Uterus (tissue), 2 donors: ENCODE results near the gene NSUN3.

Experiments
- CTCF ChIP-seq, 4 experiments: fragments of 200-600 bp in 2 of 4; fragments of 450-650 bp in 2 of 4; sonication (generic) in 2 of 4; IDR thresholded peaks; one replicate each; pipeline ENCODE4 v1.5.1; 2016 to 2019; ENCODE audit warnings: antibody characterized with exemption in 4 of 4, mild to moderate bottlenecking in 2 of 4, moderate library complexity in 1 of 4
- POLR2A ChIP-seq, 2 donors: fragments of 450-650 bp; IDR thresholded peaks; one replicate each; pipeline ENCODE4 v1.6.1; 2016; ENCODE audit warnings: antibody characterized with exemption in 2 of 2, mild to moderate bottlenecking in 1 of 2, moderate library complexity in 1 of 2

- TF ChIP-seq CTCF (IDR thresholded peaks at IDR 0.05) (no peak), POLR2A (IDR thresholded peaks at IDR 0.05) (no peak)
Observed at GRCh38 chr3:94071713-94072284, 8.9 kb downstream of the NSUN3 start.
